ENCODE data around the gene ARID1A.

GRCh38 chr1:26822737-26823395, 127.1 kb downstream of the ARID1A start:
- TF ChIP-seq CTCF (IDR thresholded peaks at IDR 0.05; ENCODE audit: insufficient read depth, low read length, poor library complexity, severe bottlenecking) (no peak), EZH2phosphoT487 (conservative IDR thresholded peaks at IDR 0.05; ENCODE audit: low read length) (no peak)
